ENCODE results near the gene TSLP.

- TF ChIP-seq CTCF (conservative IDR thresholded peaks at IDR 0.05; ENCODE audit: low read depth, low read length) = no peak
- TF ChIP-seq POLR2A (IDR thresholded peaks at IDR 0.05; ENCODE audit: low read depth, low read length) = no peak
- TF ChIP-seq RAD21 (IDR thresholded peaks at IDR 0.05; ENCODE audit: low read length) = no peak
- TF ChIP-seq MAFK (IDR thresholded peaks at IDR 0.05; ENCODE audit: low read depth, low read length) = no peak
- TF ChIP-seq MXI1 (IDR thresholded peaks at IDR 0.05; ENCODE audit: borderline replicate concordance, low read depth, low read length) = no peak
- no peak for TF ChIP-seq USF2 (IDR thresholded peaks at IDR 0.05; ENCODE audit: low read depth, low read length)
These were observed 11.3 kb upstream of the TSLP start for GRCh38 chr5:111060169-111060568.
